B cell (primary cell): Measurements from ENCODE around the gene RAB17.

Source experiments
- CTCF ChIP-seq: fragments of 200-600 bp; IDR thresholded peaks from one replicate; pipeline ENCODE4 v1.8.0; 2022; ENCODE audit warnings: antibody characterized with exemption, mild to moderate bottlenecking
- EZH2 ChIP-seq: IDR thresholded peaks from 2 replicates; pipeline ENCODE4 v1.6.1; 2012; ENCODE audit warnings: borderline replicate concordance, low read depth, mild to moderate bottlenecking, moderate library complexity, low read length; ENCODE audit not compliant: insufficient read depth, poor library complexity, severe bottlenecking

- no peak for TF ChIP-seq CTCF
- TF ChIP-seq EZH2, result no peak
Observed at GRCh38 chr2:237569896-237570295, 20.6 kb downstream of the RAB17 start.
